Astrocyte (in vitro differentiated cells and primary cell): ENCODE data around the gene TGIF1. TPM values are rescaled to one million over a fixed set of nuclear protein-coding genes. Genes with fewer than 3 reads are reported as not detected.

ENCODE experiments used
- DNase-seq: peaks from one replicate; pipeline ENCODE4 v3.0.0-alpha.2; 2010; ENCODE audit warnings: low read depth
- FAIRE-seq: peaks from 2 replicates; lab custom pipeline; 2011; peaks lifted over from hg19 to GRCh38; lab: Jason Lieb, UNC
- H2AFZ ChIP-seq: 2 replicates; pipeline ENCODE4 v1.6.0; 2012; ENCODE audit warnings: low read depth, low read length, inconsistent platforms
- H3K27ac ChIP-seq: 2 replicates; pipeline ENCODE4 v1.5.1; 2011; ENCODE audit warnings: low read depth, low read length, inconsistent platforms
- H3K27me3 ChIP-seq: 2 replicates; pipeline ENCODE4 v1.6.0; 2011; ENCODE audit warnings: low read length, inconsistent platforms; ENCODE audit not compliant: insufficient read depth
- H3K36me3 ChIP-seq: 2 replicates; pipeline ENCODE4 v1.5.1; 2011; ENCODE audit warnings: low read length, inconsistent platforms; ENCODE audit not compliant: insufficient read depth
- H3K4me1 ChIP-seq: 2 replicates; pipeline ENCODE4 v1.5.1; 2011; ENCODE audit warnings: low read length, inconsistent platforms; ENCODE audit not compliant: insufficient read depth
- H3K4me2 ChIP-seq: 2 replicates; pipeline ENCODE4 v1.6.0; 2012; ENCODE audit warnings: low read length, inconsistent platforms
- H3K4me3 ChIP-seq: 2 replicates; pipeline ENCODE4 v1.5.1; 2011; ENCODE audit warnings: low read depth, mild to moderate bottlenecking, low read length, inconsistent platforms; ENCODE audit not compliant: insufficient read depth
- H3K79me2 ChIP-seq: 2 replicates; pipeline ENCODE4 v1.6.0; 2012; ENCODE audit warnings: mild to moderate bottlenecking, low read length, inconsistent platforms; ENCODE audit not compliant: insufficient read depth
- H3K9ac ChIP-seq: 2 replicates; pipeline ENCODE4 v1.6.0; 2012; ENCODE audit warnings: mild to moderate bottlenecking, low read length, inconsistent platforms
- H3K9me3 ChIP-seq: 2 replicates; pipeline ENCODE4 v1.5.1; 2012; ENCODE audit warnings: low read depth, mild to moderate bottlenecking, low read length, inconsistent platforms; ENCODE audit not compliant: insufficient read depth
- H4K20me1 ChIP-seq: 2 replicates; pipeline ENCODE4 v1.6.0; 2012; ENCODE audit warnings: low read length, inconsistent platforms; ENCODE audit not compliant: insufficient read depth
- H3K27ac Mint-ChIP-seq: one replicate; pipeline ENCODE4 v1.8.0; 2021; ENCODE audit warnings: mild to moderate bottlenecking, mixed read lengths; ENCODE audit not compliant: unreplicated experiment
- H3K27me3 Mint-ChIP-seq: one replicate; pipeline ENCODE4 v1.8.0; 2021; ENCODE audit warnings: low read depth, mixed read lengths; ENCODE audit not compliant: unreplicated experiment
- H3K36me3 Mint-ChIP-seq: one replicate; pipeline ENCODE4 v1.8.0; 2021; ENCODE audit warnings: low read depth, mixed read lengths; ENCODE audit not compliant: unreplicated experiment
- H3K4me1 Mint-ChIP-seq: one replicate; pipeline ENCODE4 v1.8.0; 2021; ENCODE audit warnings: low read depth, mixed read lengths; ENCODE audit not compliant: unreplicated experiment
- H3K4me3 Mint-ChIP-seq: one replicate; pipeline ENCODE4 v1.8.0; 2021; ENCODE audit warnings: mild to moderate bottlenecking, moderate library complexity, mixed read lengths; ENCODE audit not compliant: unreplicated experiment
- H3K9me3 Mint-ChIP-seq: one replicate; pipeline ENCODE4 v1.8.0; 2021; ENCODE audit warnings: mild to moderate bottlenecking, mixed read lengths; ENCODE audit not compliant: unreplicated experiment
- CTCF ChIP-seq: IDR thresholded peaks from 2 replicates; pipeline ENCODE4 v1.5.1; 2011; ENCODE audit warnings: low read depth, mild to moderate bottlenecking, inconsistent platforms, low read length, moderate library complexity; ENCODE audit not compliant: insufficient read depth
- EZH2 ChIP-seq: IDR thresholded peaks from 2 replicates; pipeline ENCODE4 v1.6.1; 2012; ENCODE audit warnings: mild to moderate bottlenecking, low read length, inconsistent platforms; ENCODE audit not compliant: insufficient read depth
- total RNA-seq: library from RNA; stranded (reverse); gene quantifications from 2 replicates; pipeline ENCODE4 v1.2.1, GENCODE V29; 2021

Gene TGIF1
- total RNA-seq, 1 donor from 2014 or later: 128 TPM

- Histone ChIP-seq H3K27me3 (no peaks in the 10 kb centered on the region), H3K9me3 (no peaks in the 10 kb centered on the region), H3K4me3 (no peak overlapping the region), H3K4me2 (no peak overlapping the region), H3K36me3 (no peaks in the 10 kb centered on the region), H3K9ac (no peak overlapping the region), H3K27ac (no peak overlapping the region), H3K79me2 (no peaks in the 10 kb centered on the region), H4K20me1 (no peaks in the 10 kb centered on the region), H3K4me1 (peaks cover 14% of the 10 kb centered on the region), H2AFZ (no peak overlapping the region)
- peaks cover 14% of the 10 kb centered on the region for H3K4me1 Mint-ChIP-seq
- no peaks in the 10 kb centered on the region for H3K27me3 Mint-ChIP-seq
- no peak overlapping the region for H3K27ac Mint-ChIP-seq
- FAIRE-seq (no peak), DNase-seq (no peak)
- no peaks in the 10 kb centered on the region for H3K36me3 Mint-ChIP-seq
- TF ChIP-seq EZH2: no peak
- no peak for TF ChIP-seq CTCF
- H3K9me3 Mint-ChIP-seq: no peaks in the 10 kb centered on the region
- H3K4me3 Mint-ChIP-seq: no peak overlapping the region
Observed at GRCh38 chr18:3444954-3445353, 5.0 kb upstream of the TGIF1 start.

- Histone ChIP-seq H3K79me2 (peaks cover 22% of the 10 kb centered on the region), H3K36me3 (no peaks in the 10 kb centered on the region), H2AFZ (peak overlapping the region; percentile 59), H3K9me3 (no peaks in the 10 kb centered on the region), H3K4me3 (peak overlapping the region; percentile 85), H3K4me1 (peaks cover 14% of the 10 kb centered on the region), H3K27ac (peak overlapping the region; percentile 99), H3K4me2 (peak overlapping the region; percentile 99), H3K27me3 (no peaks in the 10 kb centered on the region), H4K20me1 (no peaks in the 10 kb centered on the region), H3K9ac (peak overlapping the region; percentile 99)
- Mint-ChIP-seq H3K4me1 (peaks cover 14% of the 10 kb centered on the region), H3K27ac (peak overlapping the region; percentile 100), H3K27me3 (no peaks in the 10 kb centered on the region), H3K9me3 (no peaks in the 10 kb centered on the region), H3K4me3 (peak overlapping the region; percentile 94), H3K36me3 (peaks cover 3% of the 10 kb centered on the region)
- TF ChIP-seq EZH2: no peak
- no peak for TF ChIP-seq CTCF
- FAIRE-seq (no peak), DNase-seq (peak; percentile 43)
Observed at GRCh38 chr18:3447068-3447894, 2.7 kb upstream of the TGIF1 start.
